DLD1 (cell line): Measurements from ENCODE around the gene PALS2.

ENCODE experiments used
- in situ Hi-C: cut with HindIII; loops from 2 replicates; pipeline ENCODE4 v1.10.0; 2017; ENCODE audit warnings: low sequenced_read_pairs

PALS2 gene

DNA sequence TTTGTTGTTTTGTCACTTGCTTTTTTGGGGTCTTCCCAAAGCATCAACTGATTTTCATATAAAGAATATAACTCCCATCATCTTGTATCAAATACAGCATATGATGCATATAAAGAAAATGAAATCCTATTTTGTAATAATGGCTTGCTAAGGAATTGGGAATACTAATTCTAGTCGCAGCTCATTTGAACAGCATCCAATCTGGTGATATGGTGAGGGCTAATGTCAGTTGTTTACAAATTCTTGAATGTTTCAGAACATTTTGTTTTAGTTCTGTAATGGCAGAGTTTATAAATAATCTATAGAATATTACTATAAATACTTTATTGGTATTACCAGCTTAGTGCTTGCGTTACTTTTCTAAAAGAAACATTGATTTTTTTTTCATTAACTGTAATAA lies 8.9 kb downstream of the PALS2 start:
- in situ Hi-C loops, result no loop called here

DNA sequence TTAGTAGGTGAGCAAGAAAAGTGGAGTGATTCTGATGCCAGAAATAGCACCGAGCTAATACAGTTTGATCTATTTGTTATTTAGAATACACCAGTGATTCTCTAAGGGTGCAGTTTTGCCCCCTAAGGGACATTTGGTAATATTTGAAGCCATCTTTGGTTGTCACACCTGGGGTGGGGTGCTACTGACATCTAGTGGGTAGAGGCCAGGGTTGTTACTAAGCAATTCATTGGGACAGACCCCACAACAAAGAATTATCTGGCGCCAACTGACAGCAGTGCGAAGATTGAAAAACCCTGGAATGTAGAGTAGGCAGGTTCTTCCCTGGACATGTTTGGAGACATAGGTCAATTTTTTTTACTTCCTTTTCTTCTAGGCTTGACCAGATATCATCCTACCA lies 14.6 kb downstream of the PALS2 start:
- in situ Hi-C loops, result no loop called here

DNA sequence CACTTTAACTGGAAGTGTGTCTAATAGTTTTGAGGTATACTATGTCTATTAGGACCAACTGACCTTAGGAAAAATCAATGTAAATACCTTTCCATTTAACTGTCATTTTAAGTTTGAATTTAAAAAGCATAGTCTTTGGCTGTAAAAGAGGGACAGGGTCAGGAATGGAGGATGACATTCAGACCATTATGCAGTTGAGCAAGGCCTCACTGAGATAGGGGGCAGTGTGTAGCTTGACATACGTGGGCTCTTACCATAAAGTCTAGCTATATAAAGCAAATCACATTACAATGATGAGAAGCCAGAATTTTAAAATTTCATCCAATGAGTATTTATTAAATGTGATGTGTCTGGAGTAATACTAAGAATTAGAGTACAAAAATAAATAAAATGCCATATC lies 17.9 kb downstream of the PALS2 start:
- in situ Hi-C loops, result no loop called here

DNA sequence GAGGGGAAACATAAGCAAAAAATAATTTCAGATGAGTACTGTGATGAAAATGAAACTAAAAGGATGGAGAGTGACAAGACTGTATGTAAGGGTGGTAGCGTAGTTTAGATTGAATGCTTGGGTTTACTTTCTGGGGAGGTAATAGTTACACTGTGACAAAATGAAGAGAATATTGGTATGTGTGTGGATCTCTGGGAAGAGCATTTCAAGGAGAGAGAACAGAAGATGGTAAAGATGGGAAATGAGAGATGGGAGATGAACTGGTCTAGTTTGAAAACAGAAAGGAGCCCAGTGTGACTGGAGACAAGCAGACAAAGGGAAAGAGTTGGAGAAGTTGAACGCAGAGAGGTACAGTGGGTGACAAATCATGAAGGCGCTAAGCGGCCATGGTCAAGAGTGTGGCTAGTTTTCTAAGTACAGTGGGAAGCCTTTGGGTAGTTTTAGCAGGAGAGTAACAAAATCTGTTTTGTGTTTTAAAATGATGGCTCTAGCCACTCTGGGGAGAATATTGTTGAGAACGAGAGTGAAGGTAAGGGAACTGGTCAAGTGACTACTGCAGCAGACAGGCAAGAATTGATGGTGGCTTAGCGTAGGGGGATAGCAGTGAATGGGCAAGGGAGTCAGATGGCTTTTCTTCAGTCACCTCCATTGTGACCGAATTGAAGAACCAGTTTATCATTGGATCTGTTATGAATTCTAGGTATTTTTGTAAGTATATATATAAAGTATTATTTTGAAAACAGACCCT lies 22.6 kb downstream of the PALS2 start:
- in situ Hi-C loops, result no loop called here

DNA sequence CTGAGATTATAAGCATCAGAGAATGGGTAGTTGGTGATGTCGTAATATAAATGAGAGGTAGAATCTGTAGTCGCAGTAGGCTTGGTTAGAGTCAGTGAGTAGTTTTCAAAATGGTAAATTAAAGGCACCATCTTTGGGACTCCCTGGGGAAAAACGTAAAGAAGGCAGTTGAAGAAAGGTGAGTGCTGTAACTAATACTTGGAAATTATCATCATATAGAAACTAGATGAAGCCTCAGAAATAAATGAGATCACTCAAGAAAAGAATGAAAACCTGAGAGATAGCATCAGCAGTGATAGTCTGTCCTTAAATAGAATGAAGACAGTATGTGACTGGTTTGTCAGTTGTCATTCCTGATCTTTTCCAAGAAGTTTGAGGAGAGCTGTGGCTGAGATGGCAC lies 23.8 kb downstream of the PALS2 start:
- in situ Hi-C loops, result no loop called here

DNA sequence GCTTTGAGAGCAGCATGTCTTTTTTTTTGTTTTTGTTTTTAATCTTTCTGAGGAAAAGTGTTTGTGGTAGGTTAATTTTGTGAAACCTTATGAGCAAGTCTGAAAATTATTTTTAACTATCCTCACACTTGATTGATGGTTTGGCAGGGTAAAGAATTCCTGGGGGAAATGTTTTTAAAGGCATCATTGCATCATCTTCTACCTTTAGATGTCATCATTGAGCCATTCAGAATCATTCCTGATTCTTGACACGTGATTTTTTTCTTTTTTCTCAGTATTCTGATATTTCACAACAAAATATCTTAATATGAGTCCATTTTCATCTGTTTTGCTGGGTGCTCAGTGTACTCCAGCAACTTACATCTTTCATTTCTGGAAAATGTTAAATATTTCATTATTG lies 28.3 kb downstream of the PALS2 start:
- in situ Hi-C loops, result no loop called here

DNA sequence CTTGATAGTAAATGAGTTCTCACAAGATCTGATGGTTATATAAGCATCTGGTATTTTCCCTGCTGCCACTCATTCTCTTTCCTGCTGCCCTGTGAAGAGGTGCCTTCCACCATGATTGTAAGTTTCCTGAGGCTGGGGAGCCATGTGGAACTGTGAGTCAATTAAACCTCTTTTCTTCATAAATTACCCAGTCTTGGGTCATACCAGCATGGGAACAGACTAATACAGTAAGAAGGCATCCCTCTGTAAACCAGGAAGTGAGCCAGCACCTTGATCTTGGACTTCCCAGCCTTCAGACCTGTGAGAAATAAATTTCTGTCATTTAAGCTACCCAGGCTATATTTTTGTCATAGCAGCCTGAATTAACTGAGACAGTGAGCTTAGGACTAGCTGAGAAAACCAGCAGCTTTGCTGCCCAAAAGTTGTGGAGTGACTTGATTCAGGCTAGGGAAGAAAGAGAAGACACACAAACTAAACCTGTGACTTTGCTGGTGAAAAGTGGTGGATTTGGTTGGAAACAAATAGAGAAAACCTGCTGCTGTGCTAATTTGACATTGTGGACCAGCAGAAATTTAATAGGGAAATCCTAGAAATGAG lies 29.7 kb downstream of the PALS2 start:
- in situ Hi-C loops, result no loop called here

DNA sequence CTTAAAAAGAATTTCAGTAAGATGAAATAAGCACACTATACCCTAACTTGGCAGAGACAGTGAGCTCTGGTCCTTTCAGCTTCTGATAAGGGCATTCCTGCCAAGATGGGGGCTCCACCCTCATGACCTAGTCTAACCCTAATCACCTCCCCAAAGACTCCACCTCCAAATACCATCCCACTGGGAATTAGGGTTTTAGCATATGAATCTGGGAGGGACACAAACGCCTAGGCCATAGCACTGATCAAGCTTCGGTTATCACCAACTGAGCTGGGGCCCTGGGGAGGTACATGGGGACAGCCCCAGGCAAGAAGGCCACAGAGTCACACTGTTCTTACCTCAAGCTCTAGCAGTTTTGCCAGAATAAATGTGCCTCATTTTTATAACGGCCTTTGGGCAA lies 31.4 kb downstream of the PALS2 start:
- in situ Hi-C loops, result no loop called here

DNA sequence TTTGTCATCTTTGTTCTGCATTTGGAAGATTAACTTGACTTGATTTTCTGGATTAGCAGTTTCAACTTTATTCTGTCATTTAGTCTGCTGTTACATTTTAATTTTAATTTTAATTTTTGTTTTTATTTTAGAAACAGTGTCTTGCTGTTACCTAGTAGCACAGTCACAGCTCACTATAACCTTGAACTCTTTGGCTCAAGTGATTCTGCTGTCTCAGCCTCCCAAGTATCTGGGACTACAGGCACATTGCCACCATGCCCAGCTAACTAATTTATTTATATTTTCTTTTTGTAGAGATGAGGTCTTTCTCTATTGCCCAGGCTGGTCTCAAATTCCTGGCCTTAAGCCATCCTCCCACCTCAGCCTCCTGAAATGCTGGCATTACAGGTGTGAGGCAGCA lies 35.3 kb downstream of the PALS2 start:
- in situ Hi-C loops, result no loop called here

DNA sequence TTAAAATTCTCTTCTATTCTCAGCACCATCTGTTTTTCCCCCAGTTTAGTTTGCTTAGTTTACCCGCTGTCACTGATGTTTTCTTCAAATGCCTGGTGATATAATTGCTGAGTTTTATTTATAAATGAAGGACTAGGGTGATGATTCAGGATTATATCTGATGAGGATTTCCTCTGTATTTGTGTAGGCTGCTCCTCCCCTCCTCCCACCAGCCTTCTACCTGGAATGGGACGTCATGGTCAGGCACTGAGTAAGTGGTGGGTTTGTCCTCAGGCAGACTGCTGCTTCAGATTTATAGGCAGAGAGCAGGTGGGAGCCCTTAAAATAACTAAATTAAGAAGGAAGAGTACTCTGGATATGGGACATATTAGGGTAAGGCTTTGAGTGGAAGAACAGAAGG lies 35.8 kb downstream of the PALS2 start:
- in situ Hi-C loops, result no loop called here

DNA sequence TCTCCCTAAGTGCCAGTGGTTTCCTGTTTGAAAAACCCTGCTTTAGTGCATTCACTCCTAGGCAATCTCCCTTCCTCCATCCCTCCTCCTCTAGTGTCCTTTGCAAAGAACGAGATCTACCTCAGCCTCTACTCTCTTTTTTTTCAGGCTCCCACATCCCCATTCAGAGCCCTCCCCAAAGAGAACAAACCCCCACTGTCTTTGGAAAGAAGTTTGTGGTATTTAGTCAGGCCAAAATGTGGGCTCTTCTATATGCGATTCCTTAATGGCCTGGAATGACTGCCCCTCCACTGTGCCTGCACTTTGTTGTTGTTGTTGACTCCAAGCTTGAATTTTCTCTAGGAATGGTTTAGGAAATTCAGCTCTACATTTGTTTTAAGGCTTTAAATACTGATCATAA lies 36.3 kb downstream of the PALS2 start:
- in situ Hi-C loops, result no loop called here

DNA sequence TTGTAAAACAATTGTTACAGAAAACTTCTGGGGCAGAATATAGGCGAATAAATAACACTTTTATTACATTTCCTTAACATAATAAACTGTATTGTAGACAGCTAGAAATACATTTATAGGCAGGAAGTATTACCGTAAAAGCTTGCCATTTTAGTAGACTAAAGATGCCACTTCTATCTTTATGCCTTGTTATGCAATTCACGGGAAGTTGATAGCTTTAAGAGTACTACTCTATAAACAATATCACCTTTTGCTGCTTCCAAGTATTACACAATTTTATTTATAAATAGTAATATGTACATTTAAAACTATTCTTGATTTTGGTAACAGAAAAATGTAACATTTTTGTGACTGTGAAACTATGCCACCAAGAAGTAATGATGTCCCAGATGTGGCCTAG lies 37.9 kb downstream of the PALS2 start:
- in situ Hi-C loops, result no loop called here

DNA sequence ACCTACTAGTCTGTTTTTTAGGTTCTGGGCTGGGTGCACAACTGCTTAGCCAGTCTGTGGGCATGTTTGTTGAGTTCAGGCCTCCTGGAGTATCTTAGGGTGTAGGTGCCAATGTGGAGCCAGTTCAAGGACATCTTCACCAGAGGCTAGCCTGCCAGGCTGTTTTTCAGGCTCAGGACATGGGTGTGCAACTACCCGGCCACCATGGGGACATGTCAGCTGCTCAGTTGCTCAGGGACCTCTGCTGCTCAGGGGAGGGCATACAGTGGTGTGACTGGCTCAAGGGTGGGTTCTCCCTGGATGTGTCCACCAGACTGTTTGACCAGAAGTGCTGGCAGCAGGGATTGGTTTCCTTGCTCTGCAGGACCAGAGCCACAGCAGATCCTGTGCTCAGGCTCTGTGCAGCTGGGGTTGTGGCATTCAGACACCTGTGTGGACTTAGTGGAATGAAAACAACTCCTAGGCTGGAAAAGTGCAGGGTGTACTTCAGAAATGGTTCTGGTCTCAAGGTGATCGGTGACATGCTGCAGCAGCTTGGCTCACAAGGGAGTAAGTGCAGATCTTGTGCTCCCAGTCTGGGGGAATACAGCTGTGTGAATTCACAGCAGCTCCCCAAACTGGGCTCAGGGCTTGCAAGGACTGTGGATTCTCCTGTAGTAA lies 44.8 kb downstream of the PALS2 start:
- in situ Hi-C loops, result no loop called here

DNA sequence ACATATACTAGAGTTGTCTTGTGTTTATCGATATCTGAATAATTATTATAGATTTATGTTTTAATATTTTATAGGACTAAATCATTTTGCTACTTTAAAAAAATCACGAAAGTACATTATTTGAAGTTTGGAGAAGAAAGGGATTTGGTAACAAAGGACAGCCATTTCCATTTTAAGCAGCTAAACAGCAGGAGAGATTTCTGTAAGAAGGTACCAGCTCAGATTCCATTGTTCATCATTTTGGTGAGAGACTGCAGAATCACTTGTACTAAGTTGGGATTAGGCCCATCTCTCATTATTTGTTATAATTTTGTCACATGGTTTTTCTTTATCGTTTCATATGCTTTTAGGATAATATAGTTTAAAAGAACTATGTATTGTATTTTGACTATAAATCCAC lies 46.7 kb downstream of the PALS2 start:
- in situ Hi-C loops, result no loop called here

DNA sequence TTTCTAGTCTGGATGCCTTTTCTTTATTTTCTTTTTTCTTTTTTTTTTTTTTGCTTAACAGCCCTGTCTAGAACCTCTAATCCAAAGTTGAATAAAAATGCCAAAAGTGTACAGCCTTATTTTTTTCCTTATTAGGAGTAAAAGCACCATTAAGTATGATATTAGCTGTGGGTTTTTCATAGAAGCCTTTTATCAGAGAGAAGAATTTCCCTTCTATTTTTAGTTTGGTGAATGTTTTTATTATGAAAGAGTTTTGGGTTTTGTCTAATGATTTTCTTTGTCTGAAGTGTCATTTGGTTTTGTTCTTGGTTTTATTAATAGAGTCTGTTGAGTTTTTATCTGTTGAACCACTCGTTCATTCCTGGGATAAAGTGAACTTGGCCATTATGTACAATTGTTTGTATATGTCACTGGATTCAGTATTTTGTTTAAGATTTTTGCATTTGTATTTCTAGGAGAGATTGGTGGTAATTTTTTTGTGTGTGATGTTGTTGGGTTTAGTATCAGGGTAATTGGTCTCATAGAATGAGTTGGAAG lies 49.5 kb downstream of the PALS2 start:
- in situ Hi-C loops, result no loop called here
